Chondrocyte (in vitro differentiated cells): ENCODE measurements around the gene UBXN11. TPM values are rescaled to one million over a fixed set of nuclear protein-coding genes. Genes with fewer than 3 reads are reported as not detected.

Experiments
- DNase-seq: peaks from one replicate; pipeline ENCODE4 v3.0.0; 2021; ENCODE audit warnings: mixed read lengths, low spot score
- H3K27ac Mint-ChIP-seq: one replicate; pipeline ENCODE4 v1.8.0; 2021; ENCODE audit warnings: mild to moderate bottlenecking, moderate library complexity, mixed read lengths; ENCODE audit not compliant: unreplicated experiment
- H3K27me3 Mint-ChIP-seq: 2 replicates; pipeline ENCODE4 v1.8.0; 2021; ENCODE audit warnings: low read depth, mixed read lengths
- H3K36me3 Mint-ChIP-seq: 2 replicates; pipeline ENCODE4 v1.8.0; 2021; ENCODE audit warnings: low read depth, mixed read lengths
- H3K4me1 Mint-ChIP-seq: 2 replicates; pipeline ENCODE4 v1.8.0; 2021; ENCODE audit warnings: low read depth, mild to moderate bottlenecking, mixed read lengths
- H3K4me3 Mint-ChIP-seq: one replicate; pipeline ENCODE4 v1.8.0; 2021; ENCODE audit warnings: mild to moderate bottlenecking, moderate library complexity, mixed read lengths; ENCODE audit not compliant: unreplicated experiment
- H3K9me3 Mint-ChIP-seq: 2 replicates; pipeline ENCODE4 v1.8.0; 2021; ENCODE audit warnings: low read depth, mixed read lengths
- total RNA-seq: library from RNA; stranded (reverse); gene quantifications from 3 replicates; pipeline ENCODE4 v1.2.1, GENCODE V29; 2021
- TF ChIP-seq, protein P1 (sequence below): fragments of 200-600 bp; sonication (generic); IDR thresholded peaks from 2 replicates; pipeline ENCODE4 v1.5.0; 2021; ENCODE audit warnings: antibody characterized with exemption, mild to moderate bottlenecking, moderate library complexity

UBXN11 gene
- total RNA-seq, 1 donor from 2014 or later, result 8.7 TPM

- TF ChIP-seq, protein P1, sequence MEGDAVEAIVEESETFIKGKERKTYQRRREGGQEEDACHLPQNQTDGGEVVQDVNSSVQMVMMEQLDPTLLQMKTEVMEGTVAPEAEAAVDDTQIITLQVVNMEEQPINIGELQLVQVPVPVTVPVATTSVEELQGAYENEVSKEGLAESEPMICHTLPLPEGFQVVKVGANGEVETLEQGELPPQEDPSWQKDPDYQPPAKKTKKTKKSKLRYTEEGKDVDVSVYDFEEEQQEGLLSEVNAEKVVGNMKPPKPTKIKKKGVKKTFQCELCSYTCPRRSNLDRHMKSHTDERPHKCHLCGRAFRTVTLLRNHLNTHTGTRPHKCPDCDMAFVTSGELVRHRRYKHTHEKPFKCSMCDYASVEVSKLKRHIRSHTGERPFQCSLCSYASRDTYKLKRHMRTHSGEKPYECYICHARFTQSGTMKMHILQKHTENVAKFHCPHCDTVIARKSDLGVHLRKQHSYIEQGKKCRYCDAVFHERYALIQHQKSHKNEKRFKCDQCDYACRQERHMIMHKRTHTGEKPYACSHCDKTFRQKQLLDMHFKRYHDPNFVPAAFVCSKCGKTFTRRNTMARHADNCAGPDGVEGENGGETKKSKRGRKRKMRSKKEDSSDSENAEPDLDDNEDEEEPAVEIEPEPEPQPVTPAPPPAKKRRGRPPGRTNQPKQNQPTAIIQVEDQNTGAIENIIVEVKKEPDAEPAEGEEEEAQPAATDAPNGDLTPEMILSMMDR, result no peak
- Mint-ChIP-seq H3K9me3 (no peaks in the 10 kb centered on the region), H3K27me3 (no peaks in the 10 kb centered on the region), H3K27ac (no peak overlapping the region), H3K36me3 (no peaks in the 10 kb centered on the region), H3K4me1 (peaks cover 7% of the 10 kb centered on the region), H3K4me3 (no peak overlapping the region)
- no peak for DNase-seq
These were observed 14.5 kb downstream of the UBXN11 start for GRCh38 chr1:26291939-26292338.

DNA sequence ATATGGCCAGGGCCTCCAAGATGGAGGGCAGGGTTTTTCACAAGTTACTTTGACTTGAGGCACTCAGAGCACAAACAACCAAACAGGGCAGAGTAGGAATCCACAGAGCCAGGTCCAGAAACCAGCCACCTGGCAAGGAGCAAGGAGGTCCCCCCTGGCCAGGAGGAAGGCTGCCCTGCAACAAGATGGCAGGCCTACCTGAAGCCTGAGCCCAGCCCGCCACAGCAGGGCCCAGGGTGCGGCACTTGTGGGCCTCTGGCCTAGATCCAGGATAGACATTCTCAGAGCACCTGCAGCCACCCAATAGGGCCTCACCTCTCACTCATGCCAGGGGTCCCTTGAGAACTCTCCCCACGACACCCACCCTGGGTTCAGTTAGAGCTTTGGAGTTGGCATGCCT lies 15.0 kb downstream of the UBXN11 start:
- Mint-ChIP-seq H3K27me3 (no peaks in the 10 kb centered on the region), H3K4me3 (no peak overlapping the region), H3K9me3 (no peaks in the 10 kb centered on the region), H3K4me1 (peaks cover 9% of the 10 kb centered on the region), H3K36me3 (no peaks in the 10 kb centered on the region), H3K27ac (no peak overlapping the region)
- no peak for DNase-seq
- TF ChIP-seq, protein P1, result no peak

- TF ChIP-seq, protein P1, result no peak
- Mint-ChIP-seq H3K4me1 (peaks cover 9% of the 10 kb centered on the region), H3K36me3 (no peaks in the 10 kb centered on the region), H3K27ac (no peak overlapping the region), H3K27me3 (no peaks in the 10 kb centered on the region), H3K9me3 (no peaks in the 10 kb centered on the region), H3K4me3 (no peak overlapping the region)
- DNase-seq, result no peak
These were observed 15.6 kb downstream of the UBXN11 start for GRCh38 chr1:26290882-26291261.

DNA sequence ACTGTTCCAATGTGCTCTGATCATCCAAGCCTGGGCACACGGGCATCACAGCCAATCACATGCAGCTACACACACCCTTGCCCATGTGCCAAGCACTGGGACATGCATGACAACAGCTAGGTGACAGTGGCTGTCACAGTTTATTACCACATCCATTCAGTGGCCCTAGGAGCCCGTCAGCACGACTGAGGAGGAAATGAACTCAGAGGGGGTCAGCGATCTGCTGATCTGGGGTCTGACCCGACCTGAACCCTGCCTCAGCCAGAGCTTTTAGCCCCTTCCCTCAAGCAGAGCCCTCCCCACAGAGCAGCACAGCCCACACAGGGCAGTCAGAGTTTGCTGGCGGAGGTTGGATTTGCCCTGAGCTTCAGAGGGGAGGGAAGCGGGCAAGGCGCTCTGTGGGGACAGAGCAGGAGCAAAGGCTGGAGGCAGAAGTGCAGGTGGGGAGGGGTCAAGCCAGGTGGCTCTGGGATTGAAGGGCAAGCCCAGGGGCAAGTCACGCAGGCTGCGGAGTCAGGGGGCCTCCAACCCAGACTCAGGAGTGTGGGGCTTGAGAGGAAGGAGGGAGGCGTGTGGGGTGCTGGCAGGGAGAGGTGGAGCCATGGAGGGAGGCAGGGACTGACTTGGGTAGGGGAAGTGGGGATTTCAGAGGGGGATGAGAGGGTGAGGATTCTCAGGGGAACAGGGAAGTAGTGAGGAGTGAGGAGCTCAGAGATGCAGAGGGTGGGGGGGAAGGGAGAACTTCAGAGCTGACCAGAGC lies 16.1 kb downstream of the UBXN11 start:
- no peaks in the 10 kb centered on the region for H3K36me3 Mint-ChIP-seq
- DNase-seq, result no peak
- H3K27ac Mint-ChIP-seq, result no peak overlapping the region
- H3K9me3 Mint-ChIP-seq, result no peaks in the 10 kb centered on the region
- no peak overlapping the region for H3K4me3 Mint-ChIP-seq
- peaks cover 9% of the 10 kb centered on the region for H3K4me1 Mint-ChIP-seq
- no peaks in the 10 kb centered on the region for H3K27me3 Mint-ChIP-seq
- TF ChIP-seq, protein P1, result no peak

- DNase-seq, result no peak
- no peaks in the 10 kb centered on the region for H3K27me3 Mint-ChIP-seq
- no peak overlapping the region for H3K4me3 Mint-ChIP-seq
- TF ChIP-seq, protein P1, result no peak
- no peak overlapping the region for H3K27ac Mint-ChIP-seq
- peaks cover 2% of the 10 kb centered on the region for H3K36me3 Mint-ChIP-seq
- H3K4me1 Mint-ChIP-seq, result peaks cover 17% of the 10 kb centered on the region
- no peaks in the 10 kb centered on the region for H3K9me3 Mint-ChIP-seq
These were observed 17.0 kb downstream of the UBXN11 start for GRCh38 chr1:26289158-26290059.
